DMS153 (cell line): ENCODE data around the gene CENPP.
A peak's percentile ranks its signal among the peaks of the same experiment; 100 is the strongest.

ENCODE experiments used
- DNase-seq: peaks from one replicate; lab custom pipeline; 2025; lab: John Stamatoyannopoulos, UW

The CENPP gene

GRCh38 chr9:92599938-92600461 lies 274.2 kb downstream of the CENPP start:
- no peak for DNase-seq

- no peak for DNase-seq
Observed at GRCh38 chr9:92600462-92601261, 274.9 kb downstream of the CENPP start.

DNA sequence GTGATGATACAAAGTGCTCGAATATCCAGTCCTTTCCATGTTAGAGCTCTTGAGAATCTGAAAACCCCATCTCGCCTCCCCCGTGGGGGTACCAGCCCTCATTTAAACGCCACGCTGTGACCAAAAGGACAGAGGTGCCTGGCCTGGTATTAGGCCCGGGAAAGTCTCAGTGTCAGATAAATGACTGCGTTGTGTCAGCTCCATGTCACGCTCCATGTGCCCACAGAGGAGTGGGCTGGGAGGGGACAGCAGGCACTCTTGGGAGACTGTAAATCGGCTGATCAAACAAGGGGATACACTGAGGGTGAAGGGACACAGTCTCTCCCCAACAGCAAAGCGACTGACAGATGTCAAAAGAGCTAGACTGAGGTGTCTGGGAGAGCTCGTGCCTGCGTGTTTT lies 275.7 kb downstream of the CENPP start:
- DNase-seq: no peak

- no peak for DNase-seq
Observed at GRCh38 chr9:92602413-92602812, 276.7 kb downstream of the CENPP start.

GRCh38 chr9:92603100-92603499 lies 277.3 kb downstream of the CENPP start:
- DNase-seq: no peak

GRCh38 chr9:92603990-92604389 lies 278.2 kb downstream of the CENPP start:
- no peak for DNase-seq

DNA sequence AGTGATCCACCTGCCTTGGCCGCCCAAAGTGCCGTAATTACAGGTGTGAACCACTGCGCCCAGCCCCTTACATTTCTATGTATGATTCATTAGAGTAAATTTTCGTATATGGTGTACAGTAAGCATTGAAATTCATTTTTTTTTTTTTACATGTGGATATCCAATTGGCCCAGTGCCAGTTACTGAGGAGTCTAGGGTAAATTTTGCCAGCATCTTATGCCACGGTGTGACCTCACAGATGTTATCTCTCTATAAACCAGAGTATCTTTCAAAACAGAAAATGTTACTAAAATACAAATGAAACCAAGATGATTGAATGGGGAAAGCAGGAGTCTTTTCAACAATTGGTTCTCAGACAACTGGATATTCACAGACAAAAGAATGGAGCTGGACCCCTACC lies 279.5 kb downstream of the CENPP start:
- no peak for DNase-seq

DNA sequence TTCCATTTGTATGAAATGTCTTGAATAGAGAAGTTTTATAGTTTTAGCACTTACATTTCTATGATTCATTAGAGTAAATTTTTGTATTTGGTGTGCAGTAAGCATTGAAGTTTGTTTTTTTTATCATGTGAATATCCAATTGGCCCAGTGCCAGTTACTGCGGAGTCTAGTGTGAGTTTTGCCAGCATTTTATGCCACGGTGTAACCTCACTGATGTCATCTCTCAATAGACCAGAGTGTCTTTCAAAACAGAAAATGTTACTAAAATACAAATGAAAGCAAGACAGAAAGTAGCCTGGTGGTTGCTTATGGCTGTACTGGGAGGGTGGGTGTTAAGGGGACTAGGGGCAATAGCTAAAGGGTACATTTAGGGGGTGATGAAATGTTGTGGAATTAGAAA lies 281.3 kb downstream of the CENPP start:
- no peak for DNase-seq

DNA sequence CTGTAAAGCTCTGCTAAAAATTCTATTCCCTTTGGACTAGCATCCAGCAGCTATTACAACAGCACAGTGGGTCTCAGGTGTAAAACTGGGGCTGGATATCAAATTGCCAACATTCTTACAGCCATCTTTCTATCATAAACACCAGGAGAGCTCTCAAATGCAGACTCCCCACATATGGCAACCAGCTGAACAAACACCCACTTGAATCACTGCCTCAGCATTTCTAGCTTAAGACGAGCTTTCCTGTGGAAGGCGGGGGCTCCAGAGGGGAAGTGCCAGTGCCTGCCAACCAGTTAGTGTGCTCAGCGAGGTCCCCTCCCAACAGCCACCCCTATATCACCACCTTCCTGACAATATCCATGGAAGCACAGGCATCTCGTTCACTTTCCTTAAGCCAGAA lies 282.0 kb downstream of the CENPP start:
- DNase-seq: peak; percentile 77

DNA sequence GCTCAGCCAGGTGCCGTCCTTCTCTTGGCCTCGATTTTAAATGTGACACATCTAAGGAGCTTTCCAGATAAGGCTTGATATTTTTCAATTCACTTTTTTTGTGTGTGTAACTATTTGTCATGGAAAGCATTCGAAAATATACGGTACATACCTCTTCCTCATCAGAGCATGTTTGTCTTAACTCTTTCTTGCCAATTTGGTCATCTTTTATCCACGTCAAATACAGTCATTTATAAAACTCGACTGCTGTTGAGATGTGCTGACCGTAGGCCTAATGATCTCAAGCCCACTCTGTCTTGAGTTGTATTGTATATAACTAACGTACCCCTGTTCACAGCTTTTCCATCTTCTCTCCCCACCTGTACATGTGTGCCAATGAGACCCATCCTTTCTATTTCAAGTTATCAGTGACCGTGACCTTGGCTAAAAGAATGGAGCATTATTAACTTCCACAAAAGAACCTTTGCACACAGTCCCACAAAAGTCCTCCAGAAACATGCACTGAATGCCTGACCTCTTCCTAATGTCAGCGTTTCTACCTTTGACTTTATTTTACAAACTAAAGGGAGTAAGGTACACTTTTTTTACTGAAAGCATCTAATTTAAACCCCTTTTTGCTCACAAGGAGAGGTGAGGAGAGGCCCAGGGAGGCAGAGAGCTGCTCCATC lies 282.6 kb downstream of the CENPP start:
- DNase-seq: no peak

DNA sequence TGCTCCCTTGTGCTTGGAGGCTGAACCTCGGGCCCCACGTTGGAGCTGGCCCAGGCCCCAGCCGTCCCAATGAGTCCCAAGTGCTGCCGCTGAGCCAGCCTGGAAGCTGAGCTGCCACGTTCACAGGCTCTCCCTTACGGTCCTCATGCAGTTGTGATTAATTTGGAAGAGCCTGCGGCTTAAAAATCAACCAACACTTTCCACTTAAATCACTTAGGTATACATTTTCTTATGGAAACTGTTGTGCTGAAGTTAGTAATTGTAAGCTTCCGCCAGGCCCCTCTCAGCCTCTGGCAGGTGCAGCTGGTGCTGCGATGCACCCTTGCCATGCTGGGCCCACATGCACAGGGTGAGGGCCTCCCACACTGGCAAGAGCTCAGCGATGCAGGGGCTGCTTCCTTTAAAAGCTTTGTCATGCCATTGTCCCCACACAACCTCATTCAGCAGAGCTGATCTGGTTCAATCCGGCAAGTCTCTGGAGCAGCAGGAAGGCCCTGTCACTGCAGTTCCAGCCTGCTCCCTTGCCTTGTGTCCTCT lies 283.2 kb downstream of the CENPP start:
- DNase-seq: peak; percentile 77

DNA sequence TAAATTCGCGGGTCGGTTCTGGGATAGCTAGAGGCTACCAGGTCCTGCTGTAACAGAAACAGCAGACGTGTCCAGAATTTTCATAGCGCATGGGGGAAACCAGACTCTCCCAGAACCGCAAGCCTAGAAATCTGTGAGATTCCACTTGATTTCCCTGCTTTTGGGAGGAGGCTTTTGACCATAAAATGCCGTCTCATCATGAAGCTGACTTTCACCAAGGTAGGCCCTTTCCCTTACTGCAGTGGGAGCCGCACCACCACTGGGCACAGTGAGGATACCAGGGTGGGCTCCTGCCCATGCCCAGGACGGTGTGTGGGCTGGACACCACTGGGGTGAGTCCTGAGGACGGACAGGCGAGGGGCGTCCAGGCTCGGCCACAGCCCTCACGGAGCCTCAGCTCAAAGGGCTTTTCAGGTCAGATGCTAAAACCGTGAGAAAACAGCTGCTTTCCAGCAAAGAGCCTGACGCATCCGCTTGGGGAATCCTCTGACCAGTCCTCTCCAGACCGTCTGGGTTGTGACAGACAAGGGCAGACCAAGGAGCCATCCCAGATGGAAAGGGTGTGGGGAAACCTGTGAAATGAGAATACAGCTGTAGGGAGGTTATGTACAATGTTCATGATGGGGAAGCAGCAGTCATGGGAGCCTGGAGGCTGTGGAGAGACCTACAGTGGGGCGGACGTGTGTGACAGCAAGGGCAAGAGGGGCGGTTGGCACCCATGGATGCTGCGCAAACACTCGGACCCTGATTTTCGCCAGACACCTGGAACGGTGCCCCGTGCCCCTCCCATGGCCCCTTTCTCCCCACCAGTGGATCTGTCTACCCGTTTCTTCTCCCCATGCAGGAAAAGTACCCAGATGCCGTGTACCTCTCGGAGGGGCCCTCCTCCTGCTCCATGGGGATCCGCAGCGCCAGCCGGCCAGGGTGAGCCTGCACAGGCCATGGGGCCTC lies 285.0 kb downstream of the CENPP start:
- no peak for DNase-seq

DNA sequence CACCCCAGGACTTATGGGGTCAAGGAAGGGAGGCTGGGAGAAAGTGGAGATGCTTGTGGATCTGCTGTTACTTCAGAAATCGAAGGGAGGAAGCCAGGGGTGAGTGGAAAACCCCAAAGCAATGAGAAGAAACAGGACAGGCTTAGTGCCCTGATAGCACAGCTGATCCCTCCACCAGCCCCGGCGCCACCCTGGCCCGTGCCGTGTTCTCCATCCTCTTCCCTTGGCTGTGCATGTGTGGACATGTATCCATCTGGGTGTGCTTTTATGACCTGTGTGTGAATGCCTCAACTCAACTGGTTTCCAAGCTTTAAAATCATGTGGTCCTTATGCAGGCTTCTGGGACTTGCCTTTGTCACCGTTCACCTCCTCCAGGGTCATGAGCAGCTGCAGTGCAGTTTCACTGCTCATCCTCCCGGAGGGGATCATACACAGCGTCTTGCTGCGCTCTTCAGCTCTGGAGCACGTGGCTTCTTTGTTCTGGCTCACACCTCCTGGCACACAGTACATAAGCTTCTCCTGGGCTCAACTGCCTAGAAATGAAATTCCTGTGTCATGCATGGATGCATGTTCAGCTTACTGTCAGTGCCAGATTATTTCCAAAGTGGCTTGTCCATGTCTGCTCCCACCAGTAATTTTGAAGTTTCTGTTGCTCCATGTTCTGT lies 286.0 kb downstream of the CENPP start:
- no peak for DNase-seq

- no peak for DNase-seq
Observed at GRCh38 chr9:92612292-92612691, 286.5 kb downstream of the CENPP start.

- DNase-seq: no peak
Observed at GRCh38 chr9:92612816-92613215, 287.1 kb downstream of the CENPP start.

DNA sequence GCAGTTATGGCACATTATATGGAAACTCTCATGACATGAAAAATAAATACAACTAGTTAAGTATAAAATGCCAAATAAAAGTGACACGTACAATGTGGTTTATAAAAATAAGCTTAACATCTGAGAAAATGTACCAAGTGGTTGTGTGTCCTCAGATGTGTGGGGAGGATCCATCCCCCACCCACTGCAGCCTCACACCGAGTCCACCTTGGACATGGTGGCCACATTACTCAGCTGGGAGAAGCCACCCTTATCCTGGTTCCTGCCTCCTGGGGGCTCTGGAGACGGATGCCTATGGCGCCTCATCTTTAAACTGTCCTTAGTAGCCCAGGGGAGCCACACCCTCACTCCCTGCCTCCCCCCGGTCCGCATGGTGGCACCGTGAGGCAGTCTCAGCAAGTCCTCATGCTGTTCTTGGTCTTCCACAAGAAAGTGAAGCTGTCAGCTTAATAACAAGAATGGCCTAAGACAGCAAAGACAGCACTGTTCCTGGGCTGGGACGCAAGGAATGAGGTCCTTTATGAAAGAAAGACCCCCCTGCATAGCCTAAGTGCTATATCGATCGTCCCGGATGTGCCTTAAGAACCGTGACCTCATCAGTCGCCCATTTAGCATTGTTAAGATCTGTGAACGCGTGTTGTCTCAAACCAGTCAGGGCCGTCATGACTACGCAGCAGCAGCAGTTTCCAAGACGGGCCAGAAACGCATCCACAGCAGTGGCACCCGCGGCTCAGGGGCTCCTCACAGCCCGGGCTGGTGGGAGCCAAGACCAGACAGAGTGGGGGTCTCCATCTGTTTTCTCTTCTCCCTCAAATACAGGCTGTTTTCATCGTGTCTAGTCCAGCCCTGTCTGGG lies 287.7 kb downstream of the CENPP start:
- no peak for DNase-seq

- DNase-seq: no peak
Observed at GRCh38 chr9:92614123-92614510, 288.4 kb downstream of the CENPP start.

GRCh38 chr9:92614763-92615461 lies 289.2 kb downstream of the CENPP start:
- no peak for DNase-seq

DNA sequence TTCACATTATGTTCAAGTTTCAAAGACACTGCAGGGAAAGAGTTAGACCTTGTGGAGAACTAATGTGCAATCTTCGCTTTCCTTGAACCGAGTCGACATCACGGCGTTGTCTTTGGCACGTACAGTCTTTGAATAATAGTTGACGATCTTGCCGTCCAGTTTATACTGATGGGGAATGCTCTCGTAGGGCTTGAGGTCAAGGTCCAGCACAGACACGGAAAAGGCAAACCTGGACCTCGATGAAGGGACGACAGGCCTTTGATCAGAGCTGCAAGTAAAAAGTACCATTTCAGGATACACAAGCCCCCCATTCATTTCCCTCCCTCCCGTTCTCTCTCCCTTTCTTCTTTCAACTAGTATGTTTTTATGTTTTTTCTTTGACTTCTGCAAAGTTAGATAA lies 290.0 kb downstream of the CENPP start:
- DNase-seq: no peak

DNA sequence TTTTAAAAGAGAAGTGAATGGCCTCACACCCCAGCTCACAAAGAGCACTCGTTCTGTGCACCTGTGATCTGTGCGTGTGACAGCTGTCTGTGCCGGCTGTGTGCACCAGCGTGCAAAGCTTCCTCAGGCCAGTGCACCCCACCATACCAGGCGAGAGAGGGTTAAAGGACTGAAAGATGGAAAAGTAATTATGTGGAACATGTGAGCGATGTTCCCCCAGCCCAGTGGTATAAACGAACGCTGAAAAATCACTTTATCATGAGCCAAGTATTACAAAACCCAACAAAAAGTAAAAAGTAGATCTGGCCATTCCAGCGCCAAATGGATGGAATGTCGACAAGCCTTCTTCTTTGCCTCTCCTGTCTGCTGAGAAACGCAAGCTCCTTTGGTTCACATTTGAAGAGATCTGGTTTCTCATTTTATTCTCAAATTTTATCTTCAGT lies 290.5 kb downstream of the CENPP start:
- no peak for DNase-seq
